Measurements from ENCODE around the gene CDT1.

GRCh38 chr16:88784856-88785105, 18.8 kb upstream of the CDT1 start:
- TF ChIP-seq JUND (IDR thresholded peaks at IDR 0.05) (no peak), EGR1 (IDR thresholded peaks at IDR 0.05; ENCODE audit: low read depth) (no peak), CTCF (IDR thresholded peaks at IDR 0.05 in 2 of 3, conservative IDR thresholded peaks at IDR 0.05 in 1 of 3; ENCODE audit: borderline replicate concordance in 1 of 3, insufficient read depth in 1 of 3, low read depth in 2 of 3, low read length in 2 of 3) (no peak), MAX (IDR thresholded peaks at IDR 0.05) (no peak), YY1 (IDR thresholded peaks at IDR 0.05; ENCODE audit: extremely low read depth, insufficient replicate concordance, low read depth, low read length) (no peak), POLR2A (IDR thresholded peaks at IDR 0.05; ENCODE audit: borderline replicate concordance, extremely low read depth, insufficient read depth, insufficient read length) (no peak), EZH2 (IDR thresholded peaks at IDR 0.05) (no peak), CEBPB (IDR thresholded peaks at IDR 0.05; ENCODE audit: low read depth) (no peak), RAD21 (IDR thresholded peaks at IDR 0.05; ENCODE audit: low read depth) (no peak), ZBTB33 (IDR thresholded peaks at IDR 0.05; ENCODE audit: extremely low read depth, insufficient replicate concordance, low read length) (no peak), REST (IDR thresholded peaks at IDR 0.05; ENCODE audit: low read depth) (no peak), POLR2AphosphoS5 (IDR thresholded peaks at IDR 0.05; ENCODE audit: low read depth, low read length) (no peak)
